ENCODE measurements around the gene PRR35. TPM values are rescaled to one million over a fixed set of nuclear protein-coding genes. Genes with fewer than 3 reads are reported as not detected.
"Not testable (repeated sequence)": the region's sequence is repeated elsewhere in the genome, so short reads cannot be mapped to it uniquely, and the experiment has no call there.

The PRR35 gene
- total RNA-seq, 2 donors from 2014 or later = 0.42 TPM; not detected in 1

DNA sequence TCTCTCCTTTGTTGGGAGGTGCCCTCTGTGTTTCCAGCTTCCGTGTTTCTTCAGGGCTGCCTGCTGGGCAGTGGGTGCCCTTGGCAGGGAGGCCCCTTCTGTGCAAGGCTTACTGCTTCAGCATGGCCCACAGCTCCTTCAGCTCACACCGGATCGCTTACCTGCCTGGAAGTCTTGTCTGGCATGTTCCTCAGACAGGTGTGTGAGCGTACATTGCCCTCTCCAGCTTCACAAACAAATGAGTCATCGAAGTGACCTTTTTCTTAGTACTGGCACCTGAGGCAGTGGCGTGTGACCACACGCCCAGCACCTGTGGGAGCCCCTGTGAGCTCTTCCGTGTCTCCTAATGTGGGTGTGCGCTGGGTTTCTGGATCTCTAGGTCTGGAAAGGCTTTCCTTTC, 33.2 kb downstream of the PRR35 start:
- no peak for ATAC-seq (ENCODE audit: insufficient number of reproducible peaks, low FRiP score, low read depth)
- no peak for TF ChIP-seq CTCF (IDR thresholded peaks at IDR 0.05)
- Histone ChIP-seq H3K4me1 (ENCODE audit: control insufficient read depth in 1 of 2, low read depth in 2 of 2) (peaks cover 10 to 25% of the 10 kb centered on the region in 2 donors), H3K27me3 (replicated peaks; ENCODE audit: insufficient read depth) (no peaks in the 10 kb centered on the region), H3K36me3 (peaks cover 2% of the 10 kb centered on the region), H3K4me3 (no peak overlapping the region), H3K9me3 (no peaks in the 10 kb centered on the region), H3K27ac (no peak overlapping the region)
- no peak for DNase-seq (ENCODE audit: low spot score)

DNA sequence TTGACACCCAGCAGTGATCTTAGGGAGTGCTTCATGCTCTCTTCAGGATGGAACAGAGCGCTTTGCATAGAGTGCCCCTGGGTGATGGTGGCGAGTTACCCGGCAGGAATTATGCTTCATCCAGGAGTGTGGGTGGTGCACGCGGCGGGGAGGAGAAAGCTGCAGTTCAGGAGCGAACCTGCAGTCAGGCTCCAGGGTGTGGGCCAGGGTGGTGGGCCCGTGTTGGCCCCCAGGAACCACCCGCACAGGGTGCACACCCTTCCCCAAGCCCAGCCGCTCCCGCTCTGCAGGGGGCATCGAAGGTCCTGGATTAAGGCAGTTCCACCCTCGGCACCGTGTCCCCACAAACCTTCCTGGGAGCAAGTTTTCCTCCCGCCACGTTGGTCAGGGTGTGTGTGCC, 33.6 kb downstream of the PRR35 start:
- ATAC-seq (ENCODE audit: insufficient number of reproducible peaks, low FRiP score, low read depth) (no peak), DNase-seq (ENCODE audit: low spot score) (no peak)

DNA sequence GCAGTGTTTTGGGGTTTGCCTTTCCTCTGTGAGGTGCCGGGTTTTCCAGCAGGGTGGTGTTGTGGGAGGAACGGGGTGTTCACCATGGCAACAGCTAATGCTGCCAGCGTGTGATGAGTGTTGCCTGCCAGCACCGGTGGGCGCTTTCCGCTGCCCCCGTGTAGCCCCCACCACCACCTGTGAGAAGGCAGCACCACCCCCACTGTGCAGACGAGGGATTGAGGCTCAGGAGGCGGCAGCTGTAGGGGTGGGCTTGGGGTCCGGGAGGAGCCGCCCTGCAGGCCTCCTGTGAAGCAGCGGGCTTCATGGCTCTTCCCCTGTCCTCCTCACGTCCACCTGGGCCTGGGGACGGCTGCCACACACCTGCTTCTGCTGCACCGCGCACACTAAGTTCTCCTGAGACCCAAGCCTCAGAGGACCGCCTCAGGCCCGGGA, 34.9 kb downstream of the PRR35 start:
- ATAC-seq (ENCODE audit: insufficient number of reproducible peaks, low FRiP score, low read depth) = no peak
- no peak for TF ChIP-seq CTCF (IDR thresholded peaks at IDR 0.05)
- Histone ChIP-seq H3K27me3 (replicated peaks; ENCODE audit: insufficient read depth) (no peaks in the 10 kb centered on the region), H3K9me3 (no peaks in the 10 kb centered on the region), H3K4me1 (ENCODE audit: control insufficient read depth in 1 of 2, low read depth in 2 of 2) (peaks cover 10 to 24% of the 10 kb centered on the region in 2 donors), H3K27ac (no peak overlapping the region), H3K4me3 (no peak overlapping the region), H3K36me3 (peaks cover 2% of the 10 kb centered on the region)
- DNase-seq (ENCODE audit: low spot score) = no peak

More for the DNA sequence above, 33.6 kb downstream of the PRR35 start:
- Histone ChIP-seq H3K27me3 (replicated peaks; ENCODE audit: insufficient read depth) (no peaks in the 10 kb centered on the region), H3K27ac (no peak overlapping the region), H3K4me1 (ENCODE audit: control insufficient read depth in 1 of 2, low read depth in 2 of 2) (peaks cover 10 to 24% of the 10 kb centered on the region in 2 donors), H3K9me3 (no peaks in the 10 kb centered on the region), H3K36me3 (peaks cover 2% of the 10 kb centered on the region), H3K4me3 (no peak overlapping the region)
- TF ChIP-seq CTCF (IDR thresholded peaks at IDR 0.05) = no peak

GRCh38 chr16:595942-596735, 35.9 kb downstream of the PRR35 start:
- TF ChIP-seq CTCF (IDR thresholded peaks at IDR 0.05) = no peak
- DNase-seq (ENCODE audit: low spot score) (no peak), ATAC-seq (ENCODE audit: insufficient number of reproducible peaks, low FRiP score, low read depth) (no peak)
- H3K4me3 ChIP-seq = no peak overlapping the region
- H3K9me3 ChIP-seq = no peaks in the 10 kb centered on the region
- H3K36me3 ChIP-seq = peaks cover 2% of the 10 kb centered on the region
- H3K4me1 ChIP-seq (ENCODE audit: control insufficient read depth in 1 of 2, low read depth in 2 of 2) = peaks cover 4 to 17% of the 10 kb centered on the region in 2 donors
- no peaks in the 10 kb centered on the region for H3K27me3 ChIP-seq (replicated peaks; ENCODE audit: insufficient read depth)
- no peak overlapping the region for H3K27ac ChIP-seq

DNA sequence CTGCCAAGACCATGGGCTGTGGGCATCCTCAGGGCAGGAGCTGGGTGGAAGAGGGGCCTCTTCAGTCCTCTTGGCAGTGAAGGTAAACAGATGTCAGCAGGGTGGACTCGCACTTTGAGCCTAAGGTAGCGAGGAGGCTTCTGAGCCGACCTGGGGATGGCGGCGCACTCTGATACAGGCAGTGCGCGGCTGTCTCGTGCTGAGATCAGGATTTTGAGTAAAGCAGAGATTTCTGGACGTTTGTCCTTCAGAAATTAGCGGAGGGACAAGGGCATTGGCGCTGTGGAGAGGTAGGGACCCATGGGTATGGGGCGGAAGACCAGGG, 36.5 kb downstream of the PRR35 start:
- Histone ChIP-seq H3K27ac (no peak overlapping the region), H3K9me3 (no peaks in the 10 kb centered on the region), H3K36me3 (peaks cover 2% of the 10 kb centered on the region), H3K27me3 (replicated peaks; ENCODE audit: insufficient read depth) (no peaks in the 10 kb centered on the region), H3K4me1 (ENCODE audit: control insufficient read depth in 1 of 2, low read depth in 2 of 2) (peaks cover 0 to 11% of the 10 kb centered on the region in 2 donors), H3K4me3 (no peak overlapping the region)
- no peak for TF ChIP-seq CTCF (IDR thresholded peaks at IDR 0.05)
- DNase-seq (ENCODE audit: low spot score) (no peak), ATAC-seq (ENCODE audit: insufficient number of reproducible peaks, low FRiP score, low read depth) (no peak)

GRCh38 chr16:597655-598054, 37.5 kb downstream of the PRR35 start:
- ATAC-seq (ENCODE audit: insufficient number of reproducible peaks, low FRiP score, low read depth); H3K36me3 ChIP-seq; DNase-seq (ENCODE audit: low spot score): not testable (repeated sequence)

More at GRCh38 chr16:597655-598054, 37.5 kb downstream of the PRR35 start:
- H3K27me3 ChIP-seq (replicated peaks; ENCODE audit: insufficient read depth); H3K4me3 ChIP-seq; H3K4me1 ChIP-seq (ENCODE audit: control insufficient read depth in 1 of 2, low read depth in 2 of 2); H3K27ac ChIP-seq; H3K9me3 ChIP-seq: not testable (repeated sequence)

All from thoracic aorta (tissue), 2 donors.